ENCODE results near the gene DOK7.

DNA sequence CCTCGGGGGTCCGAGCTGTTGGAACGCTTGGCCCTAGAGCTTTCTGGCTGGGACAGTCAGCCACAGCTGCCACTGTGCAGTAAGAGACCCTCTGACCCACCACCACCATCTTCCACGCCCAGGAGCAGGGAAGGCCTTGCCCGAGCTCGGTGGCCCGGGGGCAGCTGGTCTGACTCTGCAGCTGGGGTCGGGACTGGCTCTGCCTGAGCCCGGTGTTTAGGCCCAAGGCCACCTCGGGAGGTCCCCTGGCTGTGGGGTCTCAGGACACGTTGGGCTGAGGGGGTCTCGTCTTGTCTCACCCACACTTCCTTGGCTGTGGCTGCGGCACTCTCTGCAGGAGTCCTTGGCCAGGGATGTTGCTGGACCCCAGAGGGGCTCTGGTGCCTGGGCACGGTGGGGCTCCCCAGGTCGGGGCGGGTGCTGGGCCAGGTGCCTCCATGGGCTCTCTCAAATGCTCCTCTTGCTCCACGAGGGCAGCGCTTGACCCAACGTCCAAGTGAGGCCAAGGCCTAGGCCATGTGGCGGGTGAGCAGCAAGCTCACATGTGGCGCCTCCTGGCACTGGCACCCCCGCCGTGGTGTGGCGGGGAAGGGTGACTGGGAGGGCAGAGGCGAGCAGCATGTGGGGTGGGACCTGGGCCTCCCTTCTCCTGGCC is 22.9 kb downstream of the DOK7 start:
- TF ChIP-seq, protein P1, sequence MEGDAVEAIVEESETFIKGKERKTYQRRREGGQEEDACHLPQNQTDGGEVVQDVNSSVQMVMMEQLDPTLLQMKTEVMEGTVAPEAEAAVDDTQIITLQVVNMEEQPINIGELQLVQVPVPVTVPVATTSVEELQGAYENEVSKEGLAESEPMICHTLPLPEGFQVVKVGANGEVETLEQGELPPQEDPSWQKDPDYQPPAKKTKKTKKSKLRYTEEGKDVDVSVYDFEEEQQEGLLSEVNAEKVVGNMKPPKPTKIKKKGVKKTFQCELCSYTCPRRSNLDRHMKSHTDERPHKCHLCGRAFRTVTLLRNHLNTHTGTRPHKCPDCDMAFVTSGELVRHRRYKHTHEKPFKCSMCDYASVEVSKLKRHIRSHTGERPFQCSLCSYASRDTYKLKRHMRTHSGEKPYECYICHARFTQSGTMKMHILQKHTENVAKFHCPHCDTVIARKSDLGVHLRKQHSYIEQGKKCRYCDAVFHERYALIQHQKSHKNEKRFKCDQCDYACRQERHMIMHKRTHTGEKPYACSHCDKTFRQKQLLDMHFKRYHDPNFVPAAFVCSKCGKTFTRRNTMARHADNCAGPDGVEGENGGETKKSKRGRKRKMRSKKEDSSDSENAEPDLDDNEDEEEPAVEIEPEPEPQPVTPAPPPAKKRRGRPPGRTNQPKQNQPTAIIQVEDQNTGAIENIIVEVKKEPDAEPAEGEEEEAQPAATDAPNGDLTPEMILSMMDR (IDR thresholded peaks at IDR 0.05), result no peak
- no peak for TF ChIP-seq POLR2A (IDR thresholded peaks at IDR 0.05)

Measured in breast epithelium (tissue), 3 donors.